ENCODE results near the gene TMEM14C. TPM values are rescaled to one million over a fixed set of nuclear protein-coding genes. Genes with fewer than 3 reads are reported as not detected.
"Not testable (repeated sequence)": the region's sequence is repeated elsewhere in the genome, so short reads cannot be mapped to it uniquely, and the experiment has no call there.

The TMEM14C gene
- total RNA-seq, 1 experiment from 2014 or later, result 84.7 TPM

DNA sequence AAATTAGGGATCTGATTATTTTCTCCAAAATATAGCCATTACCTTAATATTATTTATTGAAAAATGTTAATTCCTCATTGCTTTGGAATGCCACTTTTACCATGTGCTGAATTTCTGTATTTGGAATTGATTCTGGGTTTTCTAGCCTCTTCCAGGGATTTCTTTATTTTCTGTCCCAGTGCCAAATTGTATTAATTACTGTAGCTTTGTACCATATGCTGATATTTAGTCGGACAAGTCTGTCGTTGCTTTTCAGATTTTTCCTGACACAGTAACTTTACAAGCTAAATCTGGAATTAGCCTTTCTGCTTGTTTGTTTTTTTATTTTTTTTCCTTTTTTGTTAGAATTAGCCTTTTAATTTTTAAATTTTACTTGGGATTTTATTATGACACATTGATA is 13.9 kb downstream of the TMEM14C start:
- CTCF ChIA-PET, result no interaction called here
- no peak for ATAC-seq

DNA sequence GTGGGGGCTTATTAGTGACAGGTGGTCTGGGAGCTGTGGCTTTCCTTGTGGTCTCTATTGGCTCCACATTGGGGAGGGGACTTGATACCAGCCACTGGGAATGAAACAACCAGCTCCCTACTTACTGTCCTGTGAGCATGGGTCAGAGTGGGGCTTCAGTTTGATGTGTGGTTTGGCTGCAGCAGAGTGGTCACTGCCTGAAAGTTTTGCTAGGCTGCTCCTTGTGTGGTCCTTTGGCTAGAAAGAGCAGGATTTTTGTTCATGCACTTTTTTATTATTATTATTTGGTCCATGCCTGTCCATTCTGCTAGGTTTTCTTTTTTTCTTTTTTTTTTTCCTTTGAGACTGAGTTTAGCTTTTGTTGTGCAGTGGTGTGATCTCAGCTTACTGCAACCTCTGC is 17.2 kb downstream of the TMEM14C start:
- Histone ChIP-seq H3K4me1 (ENCODE audit: control insufficient read depth in 1 of 2, insufficient read depth in 2 of 2, low read length in 2 of 2) (peaks cover 3 to 5% of the 10 kb centered on the region in 2 experiments), H3K79me2 (ENCODE audit: insufficient read depth, low read length) (no peaks in the 10 kb centered on the region), H3K9me2 (ENCODE audit: insufficient read depth) (no peaks in the 10 kb centered on the region), H3K4me3 (replicated peaks in 1 of 2; ENCODE audit: low read depth in 1 of 2, low read length in 2 of 2) (no peak overlapping the region), H4K20me1 (ENCODE audit: insufficient read depth) (no peaks in the 10 kb centered on the region), H3K9me3 (ENCODE audit: control insufficient read depth in 1 of 2, insufficient read depth in 1 of 2, low read depth in 1 of 2, low read length in 2 of 2) (no peaks in the 10 kb centered on the region), H3K27ac (ENCODE audit: low read depth, low read length) (no peak overlapping the region), H3K9ac (ENCODE audit: low read length) (no peak overlapping the region), H3K27me3 (ENCODE audit: insufficient read depth, low read length) (no peaks in the 10 kb centered on the region), H3K4me2 (ENCODE audit: low read length) (no peak overlapping the region), H2AFZ (ENCODE audit: low read depth, low read length, poor library complexity, severe bottlenecking) (no peak overlapping the region), H3K36me3 (ENCODE audit: control insufficient read depth in 1 of 2, insufficient read depth in 2 of 2, low read length in 2 of 2) (no peaks in the 10 kb centered on the region)
- intact Hi-C loops (cut with micrococcal nuclease), result no loop called here
- TF ChIP-seq CTCF (IDR thresholded peaks at IDR 0.05 in 2 of 3, conservative IDR thresholded peaks at IDR 0.05 in 1 of 3; ENCODE audit: borderline replicate concordance in 1 of 3, insufficient read depth in 1 of 3, low read depth in 2 of 3, low read length in 2 of 3), result no peak
- ChIA-PET POLR2A (no interaction called here), RAD21 (ENCODE audit: low non-redundant PET in 1 of 2, low total read pairs in 2 of 2, uncharacterized antibody in 2 of 2, unreplicated experiment in 2 of 2) (no interaction called here), CTCF (no interaction called here)
- DNase-seq (ENCODE audit: low read depth, low spot score) (no peak), ATAC-seq (no peak)
- no TSS peak for BruUV-seq (replicated peaks)

More for the DNA sequence above, 13.9 kb downstream of the TMEM14C start:
- no peak overlapping the region for H3K9ac ChIP-seq (ENCODE audit: low read length)
- intact Hi-C loops (cut with micrococcal nuclease), result no loop called here
- no peaks in the 10 kb centered on the region for H3K27me3 ChIP-seq (ENCODE audit: insufficient read depth, low read length)
- H4K20me1 ChIP-seq (ENCODE audit: insufficient read depth), result no peaks in the 10 kb centered on the region
- no peak overlapping the region for H3K4me3 ChIP-seq (replicated peaks in 1 of 2; ENCODE audit: low read depth in 1 of 2, low read length in 2 of 2)
- H3K4me2 ChIP-seq (ENCODE audit: low read length), result no peak overlapping the region
- H3K4me1 ChIP-seq (ENCODE audit: control insufficient read depth in 1 of 2, insufficient read depth in 2 of 2, low read length in 2 of 2), result peaks cover 20 to 25% of the 10 kb centered on the region in 2 experiments
- no peak overlapping the region for H3K27ac ChIP-seq (ENCODE audit: low read depth, low read length)
- no peak for TF ChIP-seq RAD21 (IDR thresholded peaks at IDR 0.05; ENCODE audit: low read depth)
- no peak for TF ChIP-seq EZH2phosphoT487 (IDR thresholded peaks at IDR 0.05; ENCODE audit: borderline replicate concordance)
- no peak for TF ChIP-seq EGR1 (IDR thresholded peaks at IDR 0.05; ENCODE audit: low read depth)
- TF ChIP-seq POLR2AphosphoS5 (IDR thresholded peaks at IDR 0.05; ENCODE audit: low read depth, low read length), result no peak
- TF ChIP-seq ATF3 (IDR thresholded peaks at IDR 0.05), result no peak
- peaks cover 3 to 6% of the 10 kb centered on the region in 2 experiments; a peak in 1 of 4 replicates for H3K36me3 ChIP-seq (ENCODE audit: control insufficient read depth in 1 of 2, insufficient read depth in 2 of 2, low read length in 2 of 2)
- no peak overlapping the region for H2AFZ ChIP-seq (ENCODE audit: low read depth, low read length, poor library complexity, severe bottlenecking)
- no peak for DNase-seq (ENCODE audit: low read depth, low spot score)
- BruUV-seq (replicated peaks), result no TSS peak
- no peaks in the 10 kb centered on the region for H3K79me2 ChIP-seq (ENCODE audit: insufficient read depth, low read length)
- H3K9me3 ChIP-seq (ENCODE audit: control insufficient read depth in 1 of 2, insufficient read depth in 1 of 2, low read depth in 1 of 2, low read length in 2 of 2), result no peaks in the 10 kb centered on the region
- no peaks in the 10 kb centered on the region for H3K9me2 ChIP-seq (ENCODE audit: insufficient read depth)
- RAD21 ChIA-PET (ENCODE audit: low non-redundant PET in 1 of 2, low total read pairs in 2 of 2, uncharacterized antibody in 2 of 2, unreplicated experiment in 2 of 2), result no interaction called here
- POLR2A ChIA-PET, result interaction anchor here (0.7 kb wide), 1 partner anchor 13 kb away, joined by 3 read pairs; no protein-coding TSS in a partner anchor

DNA sequence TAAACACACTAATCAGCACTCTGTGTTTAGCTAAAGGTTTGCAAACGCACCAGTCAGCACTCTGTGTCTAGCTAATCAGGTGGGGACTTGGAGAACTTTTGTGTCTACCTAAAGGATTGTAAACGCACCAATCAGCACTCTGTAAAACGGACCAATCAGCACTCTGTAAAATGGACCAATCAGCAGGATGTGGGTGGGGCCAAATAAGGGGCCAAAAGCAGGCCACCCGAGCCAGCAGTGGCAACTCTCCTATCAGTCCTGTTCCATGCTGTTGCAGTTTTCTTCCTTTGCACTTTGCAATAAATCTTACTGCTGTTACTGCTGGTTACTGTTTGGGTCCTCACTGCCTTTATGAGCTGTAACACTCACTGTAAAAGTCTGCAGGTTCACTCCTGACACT is 18.8 kb downstream of the TMEM14C start:
- CTCF ChIA-PET; H2AFZ ChIP-seq (ENCODE audit: low read depth, low read length, poor library complexity, severe bottlenecking); BruUV-seq (replicated peaks); ATAC-seq; H3K4me3 ChIP-seq (replicated peaks in 1 of 2; ENCODE audit: low read depth in 1 of 2, low read length in 2 of 2); H3K9me3 ChIP-seq (ENCODE audit: control insufficient read depth in 1 of 2, insufficient read depth in 1 of 2, low read depth in 1 of 2, low read length in 2 of 2); H3K79me2 ChIP-seq (ENCODE audit: insufficient read depth, low read length); H3K4me2 ChIP-seq (ENCODE audit: low read length); H3K4me1 ChIP-seq (ENCODE audit: control insufficient read depth in 1 of 2, insufficient read depth in 2 of 2, low read length in 2 of 2); H3K36me3 ChIP-seq (ENCODE audit: control insufficient read depth in 1 of 2, insufficient read depth in 2 of 2, low read length in 2 of 2); H3K9me2 ChIP-seq (ENCODE audit: insufficient read depth); RAD21 ChIA-PET (ENCODE audit: low non-redundant PET in 1 of 2, low total read pairs in 2 of 2, uncharacterized antibody in 2 of 2, unreplicated experiment in 2 of 2); intact Hi-C loops (cut with micrococcal nuclease); H3K27me3 ChIP-seq (ENCODE audit: insufficient read depth, low read length); DNase-seq (ENCODE audit: low read depth, low spot score); H3K9ac ChIP-seq (ENCODE audit: low read length); H4K20me1 ChIP-seq (ENCODE audit: insufficient read depth); H3K27ac ChIP-seq (ENCODE audit: low read depth, low read length): not testable (repeated sequence)
- POLR2A ChIA-PET, result interaction anchor here (0.6 kb wide), 1 partner anchor 47 kb away, joined by 4 read pairs; the partner anchor contains the start of gene PAK1IP1
